ENCODE results near the gene MAGI2. TPM values are rescaled to one million over a fixed set of nuclear protein-coding genes. Genes with fewer than 3 reads are reported as not detected.
A peak's percentile ranks its signal among the peaks of the same experiment; 100 is the strongest.

Gene MAGI2
- total and polyA plus RNA-seq, 2 experiments from 2014 or later, result 10.4 to 26.4 TPM

- Mint-ChIP-seq H3K4me1 (no peaks in the 10 kb centered on the region; the same call in 2 of the 3 replicates), H3K9me3 (no peaks in the 10 kb centered on the region), H3K4me3 (no peak overlapping the region), H3K36me3 (ENCODE audit: low read depth) (no peaks in the 10 kb centered on the region), H3K27me3 (ENCODE audit: insufficient read depth, low read depth, poor library complexity) (no peaks in the 10 kb centered on the region), H3K27ac (peak overlapping the region; percentile 7; the same call in 1 of the 2 replicates)
- Histone ChIP-seq H3K27ac (ENCODE audit: low read depth) (no peak overlapping the region), H3K27me3 (ENCODE audit: insufficient read depth) (no peaks in the 10 kb centered on the region), H3K4me2 (no peak overlapping the region), H3K9me2 (ENCODE audit: insufficient read depth) (no peaks in the 10 kb centered on the region), H3K4me1 (ENCODE audit: insufficient read depth) (no peaks in the 10 kb centered on the region), H3F3A (replicated peaks; ENCODE audit: low read depth) (no peaks in the 10 kb centered on the region), H3K4me3 (no peak overlapping the region), H3K79me2 (replicated peaks; ENCODE audit: insufficient read depth) (no peaks in the 10 kb centered on the region), H2AFZ (no peak overlapping the region), H3K36me3 (ENCODE audit: insufficient read depth) (no peaks in the 10 kb centered on the region), H4K20me1 (replicated peaks; ENCODE audit: insufficient read depth) (no peaks in the 10 kb centered on the region)
- ATAC-seq, result no peak
- no peak for DNase-seq (ENCODE audit: low spot score)
- no peak for TF ChIP-seq ZNF114 (CRISPR knock-in tag; IDR thresholded peaks at IDR 0.05)
- TF ChIP-seq ZNF462 (CRISPR knock-in tag; IDR thresholded peaks at IDR 0.05), result no peak
- no peak for TF ChIP-seq POLR2AphosphoS5 (IDR thresholded peaks at IDR 0.05; ENCODE audit: low read depth)
- no peak for TF ChIP-seq CREB1 (CRISPR knock-in tag; IDR thresholded peaks at IDR 0.05; ENCODE audit: low read depth)
- TF ChIP-seq JUNB (IDR thresholded peaks at IDR 0.05; ENCODE audit: unreplicated experiment), result no peak
- TF ChIP-seq ZNF331 (CRISPR knock-in tag; IDR thresholded peaks at IDR 0.05; ENCODE audit: low read depth), result no peak
- TF ChIP-seq REST (IDR thresholded peaks at IDR 0.05; ENCODE audit: unreplicated experiment), result no peak
- no peak for TF ChIP-seq STAT1 (IDR thresholded peaks at IDR 0.05; ENCODE audit: unreplicated experiment)
- no peak for TF ChIP-seq CTCF (conservative IDR thresholded peaks at IDR 0.05; ENCODE audit: low read depth in 2 of 2)
- no peak for TF ChIP-seq ETS1 (IDR thresholded peaks at IDR 0.05)
- no peak for TF ChIP-seq NANOG (IDR thresholded peaks at IDR 0.05; ENCODE audit: borderline replicate concordance)
- TF ChIP-seq EZH2phosphoT487 (IDR thresholded peaks at IDR 0.05; ENCODE audit: unreplicated experiment), result no peak
- TF ChIP-seq EZH2 (IDR thresholded peaks at IDR 0.05; ENCODE audit: low read depth, unreplicated experiment), result no peak
These were observed 397.6 kb downstream of the MAGI2 start for GRCh38 chr7:79055722-79056415.
